ENCODE measurements around the gene ATMIN. TPM values are rescaled to one million over a fixed set of nuclear protein-coding genes. Genes with fewer than 3 reads are reported as not detected.

ATMIN gene
- total and polyA plus RNA-seq, 2 of the 13 experiments (the other 11 are each of a cell fraction or from before 2014, with no cell fraction given), result 34.6 to 60.4 TPM

DNA sequence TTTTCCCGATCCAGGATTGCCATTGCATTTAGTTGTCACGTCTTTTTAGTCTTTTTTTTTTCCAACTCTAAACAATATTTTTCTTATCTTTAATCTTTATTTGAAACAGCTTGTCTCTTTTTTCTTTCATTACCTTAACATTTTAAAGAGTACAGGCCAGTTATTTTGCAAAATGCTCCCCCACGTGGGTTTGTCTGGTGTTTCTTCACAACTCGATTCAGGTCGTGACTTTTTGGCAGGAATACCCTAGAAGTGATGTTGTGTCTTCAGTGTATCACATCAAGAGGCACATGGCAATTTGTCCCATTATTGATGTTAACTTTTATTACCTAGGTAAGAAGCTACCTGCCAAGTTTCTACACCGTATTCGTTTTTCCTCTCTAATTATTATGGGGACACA, 46.9 kb upstream of the ATMIN start:
- peaks cover 63% of the 10 kb centered on the region for H3K4me1 ChIP-seq (ENCODE audit: insufficient read depth, low read length)
- no peaks in the 10 kb centered on the region for H3K27me3 ChIP-seq (ENCODE audit: control insufficient read depth in 1 of 2, insufficient read depth in 2 of 2, low read length in 2 of 2)
- no peak for TF ChIP-seq ZNF687 (CRISPR knock-in tag; IDR thresholded peaks at IDR 0.05)
- FAIRE-seq (no peak), ATAC-seq (no peak), DNase-seq (ENCODE audit: low spot score) (no peak)
- 83% methylated on average over 7 of the region's 7 CpGs for WGBS (ENCODE audit: low lambda C conversion rate)
- ChIA-PET CTCF (ENCODE audit: low intra/inter-chr PET ratio, low total read pairs) (no interaction called here), POLR2A (no interaction called here)
- H3K4me2 ChIP-seq (ENCODE audit: low read depth, low read length), result no peak overlapping the region
- H3K79me2 ChIP-seq (ENCODE audit: insufficient read depth, low read length), result peaks cover 77% of the 10 kb centered on the region
- no peaks in the 10 kb centered on the region for H3K9me3 ChIP-seq (ENCODE audit: low read length)
- no peaks in the 10 kb centered on the region; a peak in 2 of 5 replicates for H3K36me3 ChIP-seq (replicated peaks in 1 of 2; ENCODE audit: control insufficient read depth in 1 of 2, insufficient read depth in 2 of 2, low read length in 2 of 2)
- H4K20me1 ChIP-seq (ENCODE audit: insufficient read depth, low read length), result no peaks in the 10 kb centered on the region
- no TSS peak for BruUV-seq (replicated peaks)
- no peak overlapping the region for H3K4me3 ChIP-seq (replicated peaks in 1 of 3; ENCODE audit: insufficient read depth in 1 of 3, low read depth in 2 of 3, low read length in 3 of 3)
- no peak overlapping the region for H3K9ac ChIP-seq (ENCODE audit: insufficient read depth, low read depth, low read length)
- in situ Hi-C loops (cut with HindIII; ENCODE audit: extremely low pct_ligation_motif_present, low pct_unique_long_range_greater_than_20kb), result no loop called here
- H2AFZ ChIP-seq (ENCODE audit: low read length), result no peak overlapping the region
- intact Hi-C loops (cut with micrococcal nuclease; ENCODE audit: unreplicated experiment), result no loop called here
- H3K27ac ChIP-seq (ENCODE audit: extremely low read length, insufficient read depth, low read length), result no peak overlapping the region

- 40% methylated on average over 2 of the region's 2 CpGs for WGBS (ENCODE audit: low lambda C conversion rate)
- no peak for DNase-seq (ENCODE audit: low spot score)
- H3K4me1 ChIP-seq (ENCODE audit: insufficient read depth, low read length), result peaks cover 73% of the 10 kb centered on the region
- no peaks in the 10 kb centered on the region for H3K27me3 ChIP-seq (ENCODE audit: control insufficient read depth in 1 of 2, insufficient read depth in 2 of 2, low read length in 2 of 2)
- no peak overlapping the region for H3K4me2 ChIP-seq (ENCODE audit: low read depth, low read length)
- H2AFZ ChIP-seq (ENCODE audit: low read length), result no peak overlapping the region
- no peaks in the 10 kb centered on the region for H4K20me1 ChIP-seq (ENCODE audit: insufficient read depth, low read length)
- ATAC-seq, result no peak
- in situ Hi-C loops (cut with HindIII; ENCODE audit: extremely low pct_ligation_motif_present, low pct_unique_long_range_greater_than_20kb), result no loop called here
- no peaks in the 10 kb centered on the region; a peak in 2 of 5 replicates for H3K36me3 ChIP-seq (replicated peaks in 1 of 2; ENCODE audit: control insufficient read depth in 1 of 2, insufficient read depth in 2 of 2, low read length in 2 of 2)
- peaks cover 86% of the 10 kb centered on the region for H3K79me2 ChIP-seq (ENCODE audit: insufficient read depth, low read length)
- BruUV-seq (replicated peaks), result no TSS peak
- no peak overlapping the region for H3K9ac ChIP-seq (ENCODE audit: insufficient read depth, low read depth, low read length)
- FAIRE-seq, result no peak
- ChIA-PET POLR2A (no interaction called here), CTCF (ENCODE audit: low intra/inter-chr PET ratio, low total read pairs) (no interaction called here)
- H3K27ac ChIP-seq (ENCODE audit: extremely low read length, insufficient read depth, low read length), result no peak overlapping the region
- no peaks in the 10 kb centered on the region for H3K9me3 ChIP-seq (ENCODE audit: low read length)
- H3K4me3 ChIP-seq (replicated peaks in 1 of 3; ENCODE audit: insufficient read depth in 1 of 3, low read depth in 2 of 3, low read length in 3 of 3), result no peak overlapping the region
- intact Hi-C loops (cut with micrococcal nuclease; ENCODE audit: unreplicated experiment), result no loop called here
- TF ChIP-seq CENPT (CRISPR knock-in tag; IDR thresholded peaks at IDR 0.05; ENCODE audit: low read depth), result no peak
- no peak for TF ChIP-seq ZNF280B (CRISPR knock-in tag; IDR thresholded peaks at IDR 0.05; ENCODE audit: borderline replicate concordance)
- TF ChIP-seq, protein P1, sequence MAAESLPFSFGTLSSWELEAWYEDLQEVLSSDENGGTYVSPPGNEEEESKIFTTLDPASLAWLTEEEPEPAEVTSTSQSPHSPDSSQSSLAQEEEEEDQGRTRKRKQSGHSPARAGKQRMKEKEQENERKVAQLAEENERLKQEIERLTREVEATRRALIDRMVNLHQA (CRISPR knock-in tag; IDR thresholded peaks at IDR 0.05), result no peak
- TF ChIP-seq SP2 (CRISPR knock-in tag; IDR thresholded peaks at IDR 0.05), result no peak
- no peak for TF ChIP-seq HMG20B (CRISPR knock-in tag; conservative IDR thresholded peaks at IDR 0.05)
- no peak for TF ChIP-seq ZBTB7B (CRISPR knock-in tag; IDR thresholded peaks at IDR 0.05)
- TF ChIP-seq, protein P2, sequence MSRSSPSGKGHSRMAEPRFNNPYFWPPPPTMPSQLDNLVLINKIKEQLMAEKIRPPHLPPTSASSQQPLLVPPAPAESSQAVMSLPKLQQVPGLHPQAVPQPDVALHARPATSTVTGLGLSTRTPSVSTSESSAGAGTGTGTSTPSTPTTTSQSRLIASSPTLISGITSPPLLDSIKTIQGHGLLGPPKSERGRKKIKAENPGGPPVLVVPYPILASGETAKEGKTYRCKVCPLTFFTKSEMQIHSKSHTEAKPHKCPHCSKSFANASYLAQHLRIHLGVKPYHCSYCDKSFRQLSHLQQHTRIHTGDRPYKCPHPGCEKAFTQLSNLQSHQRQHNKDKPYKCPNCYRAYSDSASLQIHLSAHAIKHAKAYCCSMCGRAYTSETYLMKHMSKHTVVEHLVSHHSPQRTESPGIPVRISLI (CRISPR knock-in tag; IDR thresholded peaks at IDR 0.05; ENCODE audit: borderline replicate concordance), result no peak
- TF ChIP-seq GLI4 (CRISPR knock-in tag; IDR thresholded peaks at IDR 0.05; ENCODE audit: borderline replicate concordance), result no peak
- TF ChIP-seq ZNF451 (CRISPR knock-in tag; IDR thresholded peaks at IDR 0.05), result no peak
- no peak for TF ChIP-seq SRSF9 (IDR thresholded peaks at IDR 0.05; ENCODE audit: borderline replicate concordance, insufficient read depth, low read depth, low read length, poor library complexity, severe bottlenecking)
These were observed 45.8 kb upstream of the ATMIN start for GRCh38 chr16:80989801-80990200.
